ENCODE measurements around the gene SMIM14. TPM values are rescaled to one million over a fixed set of nuclear protein-coding genes. Genes with fewer than 3 reads are reported as not detected.

The SMIM14 gene
- total RNA-seq, 1 experiment from 2014 or later: 32.3 TPM

- TF ChIP-seq, protein P1, sequence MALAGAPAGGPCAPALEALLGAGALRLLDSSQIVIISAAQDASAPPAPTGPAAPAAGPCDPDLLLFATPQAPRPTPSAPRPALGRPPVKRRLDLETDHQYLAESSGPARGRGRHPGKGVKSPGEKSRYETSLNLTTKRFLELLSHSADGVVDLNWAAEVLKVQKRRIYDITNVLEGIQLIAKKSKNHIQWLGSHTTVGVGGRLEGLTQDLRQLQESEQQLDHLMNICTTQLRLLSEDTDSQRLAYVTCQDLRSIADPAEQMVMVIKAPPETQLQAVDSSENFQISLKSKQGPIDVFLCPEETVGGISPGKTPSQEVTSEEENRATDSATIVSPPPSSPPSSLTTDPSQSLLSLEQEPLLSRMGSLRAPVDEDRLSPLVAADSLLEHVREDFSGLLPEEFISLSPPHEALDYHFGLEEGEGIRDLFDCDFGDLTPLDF (CRISPR knock-in tag; IDR thresholded peaks at IDR 0.05): no peak
- TF ChIP-seq CREM (CRISPR knock-in tag; IDR thresholded peaks at IDR 0.05) (no peak), ZBTB21 (CRISPR knock-in tag; IDR thresholded peaks at IDR 0.05; ENCODE audit: borderline replicate concordance) (no peak), TEAD4 (CRISPR knock-in tag; IDR thresholded peaks at IDR 0.05) (no peak), ZNF219 (CRISPR knock-in tag; IDR thresholded peaks at IDR 0.05; ENCODE audit: borderline replicate concordance) (no peak)
Measured at GRCh38 chr4:39648213-39648612, 9.5 kb upstream of the SMIM14 start (continued).

DNA sequence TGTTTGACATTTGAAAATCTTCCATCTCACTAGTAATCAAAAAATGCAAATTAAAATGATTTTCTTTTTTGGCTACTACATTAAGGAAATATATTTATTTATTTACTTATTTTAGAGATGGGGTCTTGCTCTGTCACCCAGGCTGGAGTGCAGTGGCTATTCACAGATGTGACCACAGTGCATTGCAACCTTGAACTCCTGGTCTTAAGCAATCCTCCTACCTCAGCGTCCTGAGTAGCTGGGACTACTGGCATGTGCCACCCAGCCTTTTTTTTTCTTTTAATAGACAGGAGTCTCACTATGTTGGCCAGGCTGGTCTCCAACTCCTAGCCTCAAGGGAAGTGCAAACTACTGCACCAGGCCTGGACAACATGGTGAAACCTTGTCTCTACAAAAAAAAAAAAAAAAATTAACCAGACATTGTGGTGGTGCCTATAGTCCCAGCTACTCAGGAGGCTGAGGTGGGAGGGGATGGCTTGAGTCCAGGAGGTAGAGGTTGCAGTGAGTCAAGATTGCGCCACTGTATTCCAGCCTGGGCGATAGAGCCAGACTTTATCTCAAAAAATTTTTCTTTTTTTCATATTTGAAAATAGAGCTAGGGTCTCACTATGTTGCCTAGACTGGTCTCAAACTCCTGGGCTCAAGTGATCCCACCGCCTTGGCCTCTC, 4.4 kb upstream of the SMIM14 start:
- H3K4me3 Mint-ChIP-seq: no peak overlapping the region
- POLR2A ChIA-PET: no interaction called here
- peaks cover 18% of the 10 kb centered on the region for H3K4me1 Mint-ChIP-seq
- no peaks in the 10 kb centered on the region for H3K9me3 Mint-ChIP-seq
- H3K27ac Mint-ChIP-seq: no peak overlapping the region
- CTCF ChIA-PET: no interaction called here
- ATAC-seq (no peak), DNase-seq (ENCODE audit: low spot score) (no peak)
- H3K36me3 Mint-ChIP-seq: no peaks in the 10 kb centered on the region
- no peaks in the 10 kb centered on the region for H3K27me3 Mint-ChIP-seq (ENCODE audit: low read depth)
- TF ChIP-seq EMX1 (CRISPR knock-in tag; IDR thresholded peaks at IDR 0.05) (no peak), SOX15 (CRISPR knock-in tag; IDR thresholded peaks at IDR 0.05) (no peak), OVOL2 (CRISPR knock-in tag; IDR thresholded peaks at IDR 0.05; ENCODE audit: borderline replicate concordance) (no peak), ZNF281 (CRISPR knock-in tag; IDR thresholded peaks at IDR 0.05) (no peak), FOXP1 (CRISPR knock-in tag; IDR thresholded peaks at IDR 0.05; ENCODE audit: borderline replicate concordance) (no peak), USF1 (CRISPR knock-in tag; IDR thresholded peaks at IDR 0.05) (no peak), CDX4 (CRISPR knock-in tag; IDR thresholded peaks at IDR 0.05; ENCODE audit: borderline replicate concordance) (no peak), TEAD4 (CRISPR knock-in tag; IDR thresholded peaks at IDR 0.05) (no peak), NR2C2 (CRISPR knock-in tag; IDR thresholded peaks at IDR 0.05) (no peak), CBFB (CRISPR knock-in tag; IDR thresholded peaks at IDR 0.05; ENCODE audit: low read depth) (no peak), ZNF423 (CRISPR knock-in tag; IDR thresholded peaks at IDR 0.05) (no peak)
- TF ChIP-seq, protein P2, sequence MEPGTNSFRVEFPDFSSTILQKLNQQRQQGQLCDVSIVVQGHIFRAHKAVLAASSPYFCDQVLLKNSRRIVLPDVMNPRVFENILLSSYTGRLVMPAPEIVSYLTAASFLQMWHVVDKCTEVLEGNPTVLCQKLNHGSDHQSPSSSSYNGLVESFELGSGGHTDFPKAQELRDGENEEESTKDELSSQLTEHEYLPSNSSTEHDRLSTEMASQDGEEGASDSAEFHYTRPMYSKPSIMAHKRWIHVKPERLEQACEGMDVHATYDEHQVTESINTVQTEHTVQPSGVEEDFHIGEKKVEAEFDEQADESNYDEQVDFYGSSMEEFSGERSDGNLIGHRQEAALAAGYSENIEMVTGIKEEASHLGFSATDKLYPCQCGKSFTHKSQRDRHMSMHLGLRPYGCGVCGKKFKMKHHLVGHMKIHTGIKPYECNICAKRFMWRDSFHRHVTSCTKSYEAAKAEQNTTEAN (CRISPR knock-in tag; IDR thresholded peaks at IDR 0.05): no peak
- TF ChIP-seq, protein P1 (CRISPR knock-in tag; IDR thresholded peaks at IDR 0.05): no peak
- TF ChIP-seq, protein P3, sequence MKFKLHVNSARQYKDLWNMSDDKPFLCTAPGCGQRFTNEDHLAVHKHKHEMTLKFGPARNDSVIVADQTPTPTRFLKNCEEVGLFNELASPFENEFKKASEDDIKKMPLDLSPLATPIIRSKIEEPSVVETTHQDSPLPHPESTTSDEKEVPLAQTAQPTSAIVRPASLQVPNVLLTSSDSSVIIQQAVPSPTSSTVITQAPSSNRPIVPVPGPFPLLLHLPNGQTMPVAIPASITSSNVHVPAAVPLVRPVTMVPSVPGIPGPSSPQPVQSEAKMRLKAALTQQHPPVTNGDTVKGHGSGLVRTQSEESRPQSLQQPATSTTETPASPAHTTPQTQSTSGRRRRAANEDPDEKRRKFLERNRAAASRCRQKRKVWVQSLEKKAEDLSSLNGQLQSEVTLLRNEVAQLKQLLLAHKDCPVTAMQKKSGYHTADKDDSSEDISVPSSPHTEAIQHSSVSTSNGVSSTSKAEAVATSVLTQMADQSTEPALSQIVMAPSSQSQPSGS (CRISPR knock-in tag; IDR thresholded peaks at IDR 0.05; ENCODE audit: borderline replicate concordance, low read depth): no peak
- TF ChIP-seq, protein P4, sequence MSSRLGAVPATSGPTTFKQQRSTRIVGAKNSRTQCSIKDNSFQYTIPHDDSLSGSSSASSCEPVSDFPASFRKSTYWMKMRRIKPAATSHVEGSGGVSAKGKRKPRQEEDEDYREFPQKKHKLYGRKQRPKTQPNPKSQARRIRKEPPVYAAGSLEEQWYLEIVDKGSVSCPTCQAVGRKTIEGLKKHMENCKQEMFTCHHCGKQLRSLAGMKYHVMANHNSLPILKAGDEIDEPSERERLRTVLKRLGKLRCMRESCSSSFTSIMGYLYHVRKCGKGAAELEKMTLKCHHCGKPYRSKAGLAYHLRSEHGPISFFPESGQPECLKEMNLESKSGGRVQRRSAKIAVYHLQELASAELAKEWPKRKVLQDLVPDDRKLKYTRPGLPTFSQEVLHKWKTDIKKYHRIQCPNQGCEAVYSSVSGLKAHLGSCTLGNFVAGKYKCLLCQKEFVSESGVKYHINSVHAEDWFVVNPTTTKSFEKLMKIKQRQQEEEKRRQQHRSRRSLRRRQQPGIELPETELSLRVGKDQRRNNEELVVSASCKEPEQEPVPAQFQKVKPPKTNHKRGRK (CRISPR knock-in tag; IDR thresholded peaks at IDR 0.05; ENCODE audit: borderline replicate concordance): no peak
- TF ChIP-seq, protein P5, sequence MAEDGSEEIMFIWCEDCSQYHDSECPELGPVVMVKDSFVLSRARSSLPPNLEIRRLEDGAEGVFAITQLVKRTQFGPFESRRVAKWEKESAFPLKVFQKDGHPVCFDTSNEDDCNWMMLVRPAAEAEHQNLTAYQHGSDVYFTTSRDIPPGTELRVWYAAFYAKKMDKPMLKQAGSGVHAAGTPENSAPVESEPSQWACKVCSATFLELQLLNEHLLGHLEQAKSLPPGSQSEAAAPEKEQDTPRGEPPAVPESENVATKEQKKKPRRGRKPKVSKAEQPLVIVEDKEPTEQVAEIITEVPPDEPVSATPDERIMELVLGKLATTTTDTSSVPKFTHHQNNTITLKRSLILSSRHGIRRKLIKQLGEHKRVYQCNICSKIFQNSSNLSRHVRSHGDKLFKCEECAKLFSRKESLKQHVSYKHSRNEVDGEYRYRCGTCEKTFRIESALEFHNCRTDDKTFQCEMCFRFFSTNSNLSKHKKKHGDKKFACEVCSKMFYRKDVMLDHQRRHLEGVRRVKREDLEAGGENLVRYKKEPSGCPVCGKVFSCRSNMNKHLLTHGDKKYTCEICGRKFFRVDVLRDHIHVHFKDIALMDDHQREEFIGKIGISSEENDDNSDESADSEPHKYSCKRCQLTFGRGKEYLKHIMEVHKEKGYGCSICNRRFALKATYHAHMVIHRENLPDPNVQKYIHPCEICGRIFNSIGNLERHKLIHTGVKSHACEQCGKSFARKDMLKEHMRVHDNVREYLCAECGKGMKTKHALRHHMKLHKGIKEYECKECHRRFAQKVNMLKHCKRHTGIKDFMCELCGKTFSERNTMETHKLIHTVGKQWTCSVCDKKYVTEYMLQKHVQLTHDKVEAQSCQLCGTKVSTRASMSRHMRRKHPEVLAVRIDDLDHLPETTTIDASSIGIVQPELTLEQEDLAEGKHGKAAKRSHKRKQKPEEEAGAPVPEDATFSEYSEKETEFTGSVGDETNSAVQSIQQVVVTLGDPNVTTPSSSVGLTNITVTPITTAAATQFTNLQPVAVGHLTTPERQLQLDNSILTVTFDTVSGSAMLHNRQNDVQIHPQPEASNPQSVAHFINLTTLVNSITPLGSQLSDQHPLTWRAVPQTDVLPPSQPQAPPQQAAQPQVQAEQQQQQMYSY (CRISPR knock-in tag; IDR thresholded peaks at IDR 0.05): no peak

All from WTC11 (cell line).